Colonic mucosa (tissue), 4 donors: Measurements from ENCODE around the gene PNPLA2. TPM values are rescaled to one million over a fixed set of nuclear protein-coding genes. Genes with fewer than 3 reads are reported as not detected.

Source experiments
- DNase-seq: peaks from one replicate; pipeline ENCODE4 v3.0.0-alpha.2; 2020
- H3K27ac ChIP-seq: fragments of 200-600 bp; one replicate; pipeline ENCODE4 v1.8.0; 2021
- H3K27me3 ChIP-seq: fragments of 200-600 bp; one replicate; pipeline ENCODE4 v1.8.0; 2021
- H3K36me3 ChIP-seq: fragments of 200-600 bp; one replicate; pipeline ENCODE4 v1.8.0; 2021
- H3K4me1 ChIP-seq: fragments of 200-600 bp; one replicate; pipeline ENCODE4 v1.8.0; 2021; ENCODE audit warnings: mild to moderate bottlenecking
- H3K4me3 ChIP-seq: fragments of 200-600 bp; one replicate; pipeline ENCODE4 v1.8.0; 2021
- H3K9ac ChIP-seq, 2 donors: one replicate each; pipeline ENCODE4 v1.7.0; 2013; ENCODE audit warnings: control low read depth in 2 of 2, low read depth in 2 of 2, low read length in 2 of 2
- H3K9me3 ChIP-seq: fragments of 200-600 bp; one replicate; pipeline ENCODE4 v1.8.0; 2021
- intact Hi-C: fragments of 100-400 bp; cut with DNase I; formaldehyde crosslinking; loops from one replicate; pipeline ENCODE4 v1.14.1; 2022
- total RNA-seq, 2 donors: library from RNA; stranded (reverse); fragmentation: NEBNext Ultra II Directional in 1 of 2; extraction: Animal tissue kit (Norgen Biotek cat#: 25700) in 1 of 2; gene quantifications; one replicate each; pipeline ENCODE4 v1.2.1, GENCODE V29; 2021
- TF ChIP-seq, protein P1 (sequence below): fragments of 200-600 bp; IDR thresholded peaks from one replicate; pipeline ENCODE4 v1.8.0; 2022; ENCODE audit warnings: antibody characterized with exemption, mild to moderate bottlenecking
- donor health status: healthy.
- donor health status: DM: no; HTN: no; CAD: no.
- donor health status: DM: no; HTN: no; CAD: no.

The PNPLA2 gene
- total RNA-seq, 2 donors from 2014 or later: 139 to 155 TPM

DNA sequence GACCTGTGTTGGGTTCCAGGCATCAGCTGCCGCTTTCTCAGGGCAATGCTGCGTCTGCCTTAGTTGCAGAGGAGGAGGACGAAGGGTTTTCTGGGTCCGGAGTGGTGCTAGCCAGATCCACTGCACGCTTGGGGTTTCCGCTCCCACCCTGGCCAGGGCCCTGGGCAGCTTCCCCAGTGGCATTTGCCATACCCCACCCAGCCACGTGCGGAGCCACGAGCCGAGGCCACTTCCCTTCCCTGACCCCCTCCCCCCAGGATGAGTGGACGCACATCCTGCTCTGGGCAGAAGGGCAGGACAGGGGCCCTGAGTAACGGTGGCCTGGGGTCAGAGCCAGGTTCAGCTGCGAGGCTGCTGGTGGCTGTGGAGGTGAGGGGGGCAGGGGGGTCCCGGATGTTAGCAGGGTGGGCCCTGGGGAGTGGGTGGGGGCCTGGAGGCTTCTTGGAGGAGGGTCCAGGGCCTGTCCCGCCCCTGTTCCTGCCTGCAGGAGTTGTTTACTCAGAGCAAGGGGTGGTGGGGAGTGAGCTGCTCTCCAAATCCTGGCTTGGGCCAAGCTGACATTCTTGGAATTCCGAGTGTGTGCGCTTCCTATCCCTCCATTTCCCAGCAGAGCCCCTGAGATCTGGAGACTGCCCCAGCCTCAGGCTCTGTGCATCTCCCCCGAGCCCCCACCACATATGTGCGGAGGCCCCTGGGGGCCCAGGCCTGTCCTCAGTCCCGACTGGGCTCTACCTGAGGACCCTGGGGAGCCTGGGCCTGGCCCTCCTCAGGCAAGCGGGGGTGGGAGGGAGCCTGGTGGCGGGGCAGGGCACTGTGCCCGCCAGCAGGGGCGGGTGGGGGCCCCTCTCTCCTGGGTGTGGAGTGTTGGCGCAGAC is 25.3 kb downstream of the PNPLA2 start:
- H3K27ac ChIP-seq: peak overlapping the region; percentile 81
- H3K27me3 ChIP-seq: peaks cover 7% of the 10 kb centered on the region
- peak; percentile 84 for DNase-seq
- H3K9ac ChIP-seq: peak overlapping the region; percentile 66 to 69
- TF ChIP-seq, protein P1, sequence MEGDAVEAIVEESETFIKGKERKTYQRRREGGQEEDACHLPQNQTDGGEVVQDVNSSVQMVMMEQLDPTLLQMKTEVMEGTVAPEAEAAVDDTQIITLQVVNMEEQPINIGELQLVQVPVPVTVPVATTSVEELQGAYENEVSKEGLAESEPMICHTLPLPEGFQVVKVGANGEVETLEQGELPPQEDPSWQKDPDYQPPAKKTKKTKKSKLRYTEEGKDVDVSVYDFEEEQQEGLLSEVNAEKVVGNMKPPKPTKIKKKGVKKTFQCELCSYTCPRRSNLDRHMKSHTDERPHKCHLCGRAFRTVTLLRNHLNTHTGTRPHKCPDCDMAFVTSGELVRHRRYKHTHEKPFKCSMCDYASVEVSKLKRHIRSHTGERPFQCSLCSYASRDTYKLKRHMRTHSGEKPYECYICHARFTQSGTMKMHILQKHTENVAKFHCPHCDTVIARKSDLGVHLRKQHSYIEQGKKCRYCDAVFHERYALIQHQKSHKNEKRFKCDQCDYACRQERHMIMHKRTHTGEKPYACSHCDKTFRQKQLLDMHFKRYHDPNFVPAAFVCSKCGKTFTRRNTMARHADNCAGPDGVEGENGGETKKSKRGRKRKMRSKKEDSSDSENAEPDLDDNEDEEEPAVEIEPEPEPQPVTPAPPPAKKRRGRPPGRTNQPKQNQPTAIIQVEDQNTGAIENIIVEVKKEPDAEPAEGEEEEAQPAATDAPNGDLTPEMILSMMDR: no peak
- H3K36me3 ChIP-seq: peaks cover 8% of the 10 kb centered on the region
- intact Hi-C loops: no loop called here
- peaks cover 20% of the 10 kb centered on the region for H3K4me1 ChIP-seq
- no peaks in the 10 kb centered on the region for H3K9me3 ChIP-seq
- peak overlapping the region; percentile 99 for H3K4me3 ChIP-seq

DNA sequence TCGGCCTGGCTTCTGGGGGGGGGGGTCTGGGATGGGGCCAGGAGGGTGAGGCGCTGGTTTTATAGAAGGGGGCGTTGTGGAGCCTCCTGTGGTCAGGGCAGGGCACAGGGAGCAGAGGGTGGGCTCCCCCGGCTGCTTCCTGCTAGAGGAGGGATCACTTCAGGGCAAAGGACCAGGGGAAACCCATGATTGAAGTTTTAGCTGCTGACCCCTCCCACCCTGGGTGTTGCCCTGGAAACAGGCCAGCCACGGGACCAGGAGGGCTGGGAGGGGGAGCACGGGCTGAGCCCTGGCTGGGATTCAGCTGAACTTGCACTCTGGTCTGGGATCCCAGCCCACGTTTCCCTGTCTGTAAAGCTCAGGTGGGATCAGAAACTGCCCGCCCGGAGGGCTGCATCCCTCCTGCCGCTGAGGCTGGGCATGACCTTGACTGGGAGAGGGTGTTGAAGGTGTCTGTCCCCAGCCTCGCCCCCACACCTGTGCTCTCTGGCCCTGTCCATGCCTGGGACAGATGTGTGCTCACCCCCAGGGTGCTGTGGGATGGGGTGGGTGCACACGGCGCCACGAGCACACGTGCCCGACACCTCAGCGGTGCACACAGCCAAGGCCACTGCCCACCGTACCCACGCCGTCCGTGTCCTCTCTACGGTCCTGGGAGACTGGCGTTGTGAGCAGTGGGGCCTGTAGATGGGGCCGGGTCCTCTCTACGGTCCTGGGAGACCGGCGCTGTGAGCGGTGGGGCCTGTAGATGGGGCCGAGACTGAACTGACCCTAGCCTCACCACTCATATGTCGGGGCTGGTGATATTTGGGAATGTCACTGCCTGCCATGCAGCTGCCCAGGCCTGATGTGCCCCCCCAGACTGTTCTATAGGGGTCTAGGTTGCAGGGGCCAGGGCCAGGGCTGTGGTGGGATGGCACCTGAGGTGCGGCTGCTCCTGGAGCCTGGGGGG is 26.3 kb downstream of the PNPLA2 start:
- Histone ChIP-seq H3K4me3 (no peak overlapping the region), H3K4me1 (peaks cover 21% of the 10 kb centered on the region), H3K27ac (peak overlapping the region; percentile 81), H3K9me3 (no peaks in the 10 kb centered on the region), H3K9ac (peak overlapping the region; percentile 21 to 43), H3K36me3 (peaks cover under 1% of the 10 kb centered on the region), H3K27me3 (peaks cover 12% of the 10 kb centered on the region)
- intact Hi-C loops: loop anchor here (5.0 kb wide), 1 partner anchor 207 kb away; no protein-coding TSS in a partner anchor
- DNase-seq: peak; percentile 86
- TF ChIP-seq, protein P1: no peak

- no peak overlapping the region for H3K9ac ChIP-seq
- no peak overlapping the region for H3K27ac ChIP-seq
- no peak overlapping the region for H3K4me3 ChIP-seq
- H3K27me3 ChIP-seq: peaks cover 22% of the 10 kb centered on the region
- intact Hi-C loops: loop anchor here (5.0 kb wide), 1 partner anchor 206 kb away; no protein-coding TSS in a partner anchor
- H3K4me1 ChIP-seq: peaks cover 16% of the 10 kb centered on the region
- no peaks in the 10 kb centered on the region for H3K9me3 ChIP-seq
- no peak for DNase-seq
- TF ChIP-seq, protein P1: no peak
- no peaks in the 10 kb centered on the region for H3K36me3 ChIP-seq
These were observed 27.3 kb downstream of the PNPLA2 start for GRCh38 chr11:845872-846495.

DNA sequence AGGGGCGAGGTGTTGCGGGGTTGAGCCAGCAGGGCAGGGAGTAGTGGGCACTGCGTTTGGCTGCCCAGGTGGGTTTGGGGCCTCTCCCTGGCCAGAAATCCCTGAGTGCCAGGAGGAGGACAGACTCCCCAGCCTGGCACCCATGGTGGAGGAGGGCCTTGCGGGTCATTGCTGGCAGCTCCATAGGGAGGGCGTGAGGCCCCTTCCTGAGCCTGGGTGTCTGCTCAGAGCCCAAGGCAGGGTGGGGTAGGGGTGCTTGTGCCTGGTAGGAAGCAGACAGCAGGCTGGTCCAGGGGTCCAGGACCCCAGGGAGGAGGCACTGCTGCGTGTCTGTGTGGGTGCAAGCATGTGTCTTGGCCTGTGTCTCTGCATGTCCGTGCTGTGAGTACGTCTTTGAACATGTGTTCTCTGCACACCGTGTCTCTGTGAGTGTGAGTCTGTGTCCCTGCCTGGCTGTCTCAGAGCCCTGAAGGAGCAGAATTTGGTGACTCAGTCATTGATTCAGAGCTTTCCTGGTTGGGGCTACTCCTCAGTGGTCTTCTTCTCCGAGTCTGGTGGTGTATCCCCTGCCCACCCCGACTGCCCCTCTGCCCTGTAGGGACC is 27.9 kb downstream of the PNPLA2 start:
- Histone ChIP-seq H3K4me1 (peaks cover 12% of the 10 kb centered on the region), H3K9me3 (no peaks in the 10 kb centered on the region), H3K36me3 (no peaks in the 10 kb centered on the region), H3K27ac (no peak overlapping the region), H3K9ac (no peak overlapping the region), H3K4me3 (no peak overlapping the region), H3K27me3 (peaks cover 26% of the 10 kb centered on the region)
- intact Hi-C loops: loop anchor here (5.0 kb wide), 1 partner anchor 206 kb away; no protein-coding TSS in a partner anchor
- TF ChIP-seq, protein P1: no peak
- no peak for DNase-seq
